Muscle layer of colon (tissue), 2 donors: ENCODE results near the gene ADAM33.

Experiments
- H3K27ac ChIP-seq: one replicate; pipeline ENCODE4 v1.7.0; 2013; ENCODE audit warnings: low read depth, mild to moderate bottlenecking, low read length, moderate library complexity
- H3K27me3 ChIP-seq, 2 donors: one replicate each; pipeline ENCODE4 v1.7.0; 2013; ENCODE audit warnings: low read length in 2 of 2, mild to moderate bottlenecking in 2 of 2; ENCODE audit not compliant: insufficient read depth in 2 of 2, control insufficient read depth in 1 of 2
- H3K36me3 ChIP-seq: one replicate; pipeline ENCODE4 v1.7.0; 2013; ENCODE audit warnings: mild to moderate bottlenecking, low read length; ENCODE audit not compliant: insufficient read depth
- H3K4me1 ChIP-seq: one replicate; pipeline ENCODE4 v1.7.0; 2013; ENCODE audit warnings: mild to moderate bottlenecking, low read length; ENCODE audit not compliant: insufficient read depth
- H3K4me3 ChIP-seq, 2 donors: one replicate each; pipeline ENCODE4 v1.7.0; 2013; ENCODE audit warnings: low read length in 2 of 2, low read depth in 1 of 2, mild to moderate bottlenecking in 1 of 2, moderate library complexity in 1 of 2
- H3K9ac ChIP-seq: one replicate; pipeline ENCODE4 v1.7.0; 2013; ENCODE audit warnings: low read length
- H3K9me3 ChIP-seq: one replicate; pipeline ENCODE4 v1.7.0; 2013; ENCODE audit warnings: mild to moderate bottlenecking, low read length
- donor health status: abdominal sarcoma.
- donor health status: Adenocarcinoma of cecum.

Gene ADAM33

DNA sequence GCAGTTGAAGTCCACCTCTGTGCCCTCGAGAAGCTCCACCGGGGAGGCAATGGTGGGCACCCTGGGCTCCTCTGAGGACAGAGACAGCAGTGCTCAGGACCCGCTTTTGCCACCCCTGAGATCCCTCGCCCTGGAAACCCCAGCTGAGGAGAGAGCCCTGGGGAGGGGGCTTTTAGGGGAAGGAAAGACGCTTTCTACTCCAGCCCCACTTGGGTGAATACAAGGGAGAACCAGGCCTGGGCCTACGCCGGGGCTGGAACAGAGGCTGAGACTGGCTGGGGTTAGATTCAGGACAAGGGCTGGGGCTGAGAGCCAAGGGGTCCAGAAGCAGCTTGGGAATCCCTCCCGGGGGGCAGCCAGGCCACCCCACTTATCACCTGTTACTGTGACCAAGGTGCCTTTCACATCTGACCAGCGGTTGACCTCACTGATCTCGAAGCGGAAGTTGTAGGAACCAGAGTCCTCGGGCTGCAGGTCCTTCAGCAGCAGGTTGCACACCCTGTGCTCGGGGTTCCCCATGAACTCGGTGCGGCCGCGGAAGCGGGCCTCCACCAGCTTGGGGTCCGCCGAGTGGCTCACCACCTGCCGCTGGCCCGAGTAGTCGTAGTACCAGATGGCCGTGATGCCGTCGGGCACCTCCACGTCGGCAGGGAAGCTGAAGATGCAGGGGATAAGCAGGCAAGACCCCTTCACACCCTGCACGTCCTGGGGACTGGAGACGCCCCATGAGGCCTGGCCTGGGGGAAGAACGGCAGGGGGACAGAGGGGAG, 24.3 kb upstream of the ADAM33 start:
- no peak overlapping the region for H3K9ac ChIP-seq
- no peaks in the 10 kb centered on the region for H3K36me3 ChIP-seq
- H3K27me3 ChIP-seq: no peaks in the 10 kb centered on the region
- peaks cover 10% of the 10 kb centered on the region for H3K4me1 ChIP-seq
- H3K4me3 ChIP-seq: no peak overlapping the region
- no peaks in the 10 kb centered on the region for H3K9me3 ChIP-seq
- no peak overlapping the region for H3K27ac ChIP-seq

DNA sequence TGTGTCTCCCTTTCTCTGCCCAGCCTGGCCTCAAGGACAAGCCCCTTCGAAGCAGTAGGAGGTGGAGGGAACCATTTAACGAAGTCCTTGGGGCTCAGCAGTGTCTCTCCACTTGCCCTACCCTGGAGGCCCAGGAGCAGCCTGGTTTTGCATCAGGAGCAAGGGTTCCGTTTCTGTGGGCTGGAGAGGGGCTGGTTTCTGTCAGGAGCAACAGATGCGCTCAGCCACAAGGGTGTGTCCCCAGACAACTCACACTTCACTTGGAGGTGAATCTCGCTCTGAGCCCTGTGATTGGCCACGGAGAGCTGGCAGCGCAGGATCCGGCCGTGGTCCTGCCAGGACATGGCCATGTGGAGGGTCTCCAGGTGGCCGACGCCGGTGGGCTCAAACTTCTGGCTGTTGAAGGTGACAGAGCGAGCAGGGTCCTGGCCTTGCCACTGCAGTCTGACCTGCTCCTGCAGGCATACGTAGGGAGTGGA, 23.7 kb upstream of the ADAM33 start:
- Histone ChIP-seq H3K4me3 (no peak overlapping the region), H3K9me3 (no peaks in the 10 kb centered on the region), H3K27ac (no peak overlapping the region), H3K27me3 (no peaks in the 10 kb centered on the region), H3K4me1 (peaks cover 4% of the 10 kb centered on the region), H3K36me3 (no peaks in the 10 kb centered on the region), H3K9ac (no peak overlapping the region)

GRCh38 chr20:3704087-3704486, 22.3 kb upstream of the ADAM33 start:
- Histone ChIP-seq H3K27ac (no peak overlapping the region), H3K9me3 (no peaks in the 10 kb centered on the region), H3K36me3 (no peaks in the 10 kb centered on the region), H3K4me1 (no peaks in the 10 kb centered on the region), H3K27me3 (no peaks in the 10 kb centered on the region), H3K4me3 (no peak overlapping the region), H3K9ac (no peak overlapping the region)

DNA sequence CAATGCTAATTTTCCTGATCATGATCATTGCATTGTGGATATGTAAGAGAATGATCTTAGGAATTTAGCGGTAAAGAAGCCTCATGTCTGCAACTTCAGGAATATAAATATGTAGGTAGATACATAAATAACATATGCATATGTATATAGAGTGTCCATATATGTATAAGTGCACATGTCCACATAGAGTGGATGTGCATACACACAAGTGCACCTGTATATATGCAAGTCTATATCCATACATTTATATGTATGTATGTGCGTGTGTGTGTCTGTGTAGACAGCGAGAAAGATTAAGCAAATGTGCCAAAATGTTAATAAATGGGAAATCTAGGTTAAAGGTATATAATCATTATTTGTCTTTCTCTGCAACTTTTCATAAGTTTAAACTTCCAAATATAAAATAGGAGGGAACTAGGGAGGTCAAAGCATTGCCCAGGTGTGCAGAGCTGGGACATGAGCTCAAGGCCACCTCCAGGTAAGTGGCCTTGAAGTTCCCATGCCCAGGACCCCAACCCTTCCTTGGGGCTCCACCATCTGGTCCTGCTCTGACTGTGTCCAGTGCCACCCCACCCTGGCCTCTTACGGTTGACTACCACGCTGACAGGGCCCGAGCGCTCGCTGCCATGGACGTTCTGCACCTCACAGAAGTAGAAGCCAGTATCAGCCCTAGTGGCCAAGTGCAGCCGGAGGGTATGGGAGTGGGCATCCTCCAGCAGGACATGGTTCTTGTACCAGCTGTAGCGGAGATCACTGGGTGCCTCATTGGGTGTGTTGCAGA, 21.0 kb upstream of the ADAM33 start:
- H3K36me3 ChIP-seq: no peaks in the 10 kb centered on the region
- H3K27ac ChIP-seq: no peak overlapping the region
- H3K27me3 ChIP-seq: no peaks in the 10 kb centered on the region
- H3K9ac ChIP-seq: no peak overlapping the region
- H3K9me3 ChIP-seq: no peaks in the 10 kb centered on the region
- no peaks in the 10 kb centered on the region for H3K4me1 ChIP-seq
- no peak overlapping the region for H3K4me3 ChIP-seq

GRCh38 chr20:3701061-3701998, 19.5 kb upstream of the ADAM33 start:
- no peaks in the 10 kb centered on the region for H3K9me3 ChIP-seq
- no peaks in the 10 kb centered on the region for H3K4me1 ChIP-seq
- H3K4me3 ChIP-seq: no peak overlapping the region
- H3K27ac ChIP-seq: no peak overlapping the region
- no peak overlapping the region for H3K9ac ChIP-seq
- no peaks in the 10 kb centered on the region for H3K36me3 ChIP-seq
- H3K27me3 ChIP-seq: no peaks in the 10 kb centered on the region

DNA sequence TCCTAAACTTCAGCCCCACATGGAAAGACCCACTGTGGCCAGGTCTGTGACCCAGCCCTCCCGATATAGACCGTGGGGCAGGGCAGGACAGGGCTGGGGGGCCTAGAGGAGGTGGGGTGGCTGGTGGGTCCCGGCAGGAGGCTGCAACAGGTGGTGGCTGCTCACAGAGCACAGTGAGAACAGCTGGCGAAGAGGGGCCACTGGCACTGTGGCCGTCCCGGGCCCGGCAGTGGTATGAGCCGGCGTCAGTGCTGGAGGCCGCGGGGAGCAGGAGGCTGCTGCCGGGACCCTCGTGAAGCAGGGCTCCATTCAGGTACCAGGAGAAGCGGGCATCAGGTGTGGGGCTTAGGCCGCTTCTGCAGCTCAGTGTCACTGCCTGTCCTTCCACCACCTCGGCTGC, 17.2 kb upstream of the ADAM33 start:
- H3K36me3 ChIP-seq: no peaks in the 10 kb centered on the region

GRCh38 chr20:3698591-3699001, 16.8 kb upstream of the ADAM33 start:
- no peak overlapping the region for H3K27ac ChIP-seq
- no peaks in the 10 kb centered on the region for H3K4me1 ChIP-seq
- no peaks in the 10 kb centered on the region for H3K27me3 ChIP-seq
- no peaks in the 10 kb centered on the region for H3K36me3 ChIP-seq
- H3K9me3 ChIP-seq: no peaks in the 10 kb centered on the region
- H3K9ac ChIP-seq: no peak overlapping the region
- no peak overlapping the region for H3K4me3 ChIP-seq

More for the DNA sequence above, 17.2 kb upstream of the ADAM33 start:
- Histone ChIP-seq H3K4me3 (no peak overlapping the region), H3K27ac (no peak overlapping the region), H3K9ac (no peak overlapping the region), H3K9me3 (no peaks in the 10 kb centered on the region), H3K4me1 (no peaks in the 10 kb centered on the region), H3K27me3 (no peaks in the 10 kb centered on the region)

DNA sequence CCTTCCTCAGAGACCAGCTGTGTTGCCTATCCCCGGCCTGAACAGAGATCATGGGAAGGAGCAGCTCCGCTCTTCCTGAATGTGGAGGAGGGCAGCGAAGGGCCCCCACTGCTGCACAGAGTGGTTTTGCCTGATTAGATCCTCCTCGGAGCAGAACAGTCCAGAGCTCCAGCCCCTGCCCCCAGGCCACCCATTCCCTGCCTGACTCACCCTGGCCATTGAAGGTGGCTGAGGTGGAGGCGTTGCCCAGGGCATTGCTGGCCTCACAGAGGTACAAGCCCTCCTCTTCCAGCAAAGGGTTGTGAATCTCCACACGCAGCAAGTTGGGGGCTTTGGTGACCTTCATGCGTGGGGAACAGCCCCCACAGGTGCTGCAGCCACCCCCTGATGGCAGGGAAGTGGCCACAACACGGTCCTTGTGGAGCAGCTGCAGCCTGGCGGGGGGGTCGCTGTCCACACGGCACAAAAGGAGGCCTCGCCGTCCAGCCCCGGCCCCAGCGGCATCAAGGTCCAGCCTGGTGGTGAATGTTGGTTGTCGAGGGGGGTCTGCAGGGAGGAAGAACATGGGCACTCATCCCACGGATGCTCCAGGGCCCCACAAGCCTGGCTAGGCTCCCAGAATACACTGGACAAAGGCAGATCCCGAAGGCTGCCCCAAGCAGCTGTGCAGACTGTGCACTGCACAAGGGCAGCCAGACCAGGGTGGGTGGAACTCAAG, 15.9 kb upstream of the ADAM33 start:
- no peak overlapping the region for H3K27ac ChIP-seq
- H3K4me1 ChIP-seq: no peaks in the 10 kb centered on the region
- no peaks in the 10 kb centered on the region for H3K9me3 ChIP-seq
- no peaks in the 10 kb centered on the region for H3K36me3 ChIP-seq
- H3K9ac ChIP-seq: no peak overlapping the region
- no peaks in the 10 kb centered on the region for H3K27me3 ChIP-seq
- H3K4me3 ChIP-seq: no peak overlapping the region

GRCh38 chr20:3696745-3697587, 15.2 kb upstream of the ADAM33 start:
- no peak overlapping the region for H3K4me3 ChIP-seq
- no peaks in the 10 kb centered on the region for H3K9me3 ChIP-seq
- no peaks in the 10 kb centered on the region for H3K36me3 ChIP-seq
- no peaks in the 10 kb centered on the region for H3K4me1 ChIP-seq
- no peak overlapping the region for H3K9ac ChIP-seq
- H3K27ac ChIP-seq: no peak overlapping the region
- no peaks in the 10 kb centered on the region for H3K27me3 ChIP-seq

GRCh38 chr20:3696200-3696599, 14.4 kb upstream of the ADAM33 start:
- H3K9me3 ChIP-seq: no peaks in the 10 kb centered on the region
- H3K27me3 ChIP-seq: no peaks in the 10 kb centered on the region
- H3K4me1 ChIP-seq: no peaks in the 10 kb centered on the region
- H3K9ac ChIP-seq: no peak overlapping the region
- no peaks in the 10 kb centered on the region for H3K36me3 ChIP-seq
- H3K4me3 ChIP-seq: no peak overlapping the region
- H3K27ac ChIP-seq: no peak overlapping the region
